SK-N-SH (cell line): Measurements from ENCODE around the gene MOB1B.

Source experiments
- CHD2 ChIP-seq: fragments of 150-350 bp; IDR thresholded peaks from 2 replicates; pipeline ENCODE4 v1.6.1; 2018; ENCODE audit warnings: low read length; ENCODE audit not compliant: partially characterized antibody
- EP300 ChIP-seq, 2 experiments: IDR thresholded peaks; 2 replicates each; pipeline versions ENCODE4 v1.4.0 to v1.6.1; 2012; ENCODE audit warnings: borderline replicate concordance in 1 of 2, low read depth in 1 of 2, low read length in 1 of 2
- EZH2phosphoT487 ChIP-seq: fragments of 200-600 bp; sonication (generic); IDR thresholded peaks from 2 replicates; pipeline ENCODE4 v1.6.1; 2017; ENCODE audit warnings: low read depth, mixed run types, mild to moderate bottlenecking, antibody characterized with exemption, moderate library complexity, borderline replicate concordance
- GATA2 ChIP-seq: sonication (generic); formaldehyde crosslinking; IDR thresholded peaks from 2 replicates; pipeline ENCODE4 v1.5.0; 2020; ENCODE audit warnings: mild to moderate bottlenecking, missing genetic modification reagents
- POLR2AphosphoS5 ChIP-seq: IDR thresholded peaks from 2 replicates; pipeline ENCODE4 v1.6.1; 2012; ENCODE audit warnings: low read depth, low read length
- RAD21 ChIP-seq: IDR thresholded peaks from 2 replicates; pipeline ENCODE4 v1.6.1; 2012; ENCODE audit warnings: mild to moderate bottlenecking, low read length
- SIN3A ChIP-seq: IDR thresholded peaks from 2 replicates; pipeline ENCODE4 v1.6.1; 2012; ENCODE audit warnings: low read depth, mild to moderate bottlenecking, low read length, moderate library complexity, borderline replicate concordance
- TF ChIP-seq, protein P1 (sequence below): IDR thresholded peaks from 2 replicates; pipeline ENCODE4 v1.6.1; 2012; ENCODE audit warnings: mild to moderate bottlenecking, low read depth, low read length, moderate library complexity
- TF ChIP-seq, protein P2 (sequence below): fragments of 200-600 bp; sonication (generic); IDR thresholded peaks from 2 replicates; pipeline ENCODE4 v1.6.1; 2017; ENCODE audit warnings: antibody characterized with exemption, mild to moderate bottlenecking, moderate library complexity

DNA sequence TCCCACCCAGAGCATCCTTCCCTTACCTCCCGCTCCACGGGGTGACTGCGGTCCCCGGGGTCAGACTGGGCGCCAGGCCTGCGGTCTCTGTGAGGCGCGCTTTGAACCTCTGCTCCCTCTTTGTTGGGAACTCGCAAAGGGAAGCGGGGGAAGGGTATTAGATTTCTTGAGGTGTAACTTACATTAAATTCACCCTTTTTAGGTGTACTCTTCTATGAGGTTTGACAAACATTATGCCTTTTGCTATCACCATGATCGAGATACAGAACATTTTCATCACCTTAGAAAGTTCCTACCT, 91.8 kb downstream of the MOB1B start:
- TF ChIP-seq, protein P1, sequence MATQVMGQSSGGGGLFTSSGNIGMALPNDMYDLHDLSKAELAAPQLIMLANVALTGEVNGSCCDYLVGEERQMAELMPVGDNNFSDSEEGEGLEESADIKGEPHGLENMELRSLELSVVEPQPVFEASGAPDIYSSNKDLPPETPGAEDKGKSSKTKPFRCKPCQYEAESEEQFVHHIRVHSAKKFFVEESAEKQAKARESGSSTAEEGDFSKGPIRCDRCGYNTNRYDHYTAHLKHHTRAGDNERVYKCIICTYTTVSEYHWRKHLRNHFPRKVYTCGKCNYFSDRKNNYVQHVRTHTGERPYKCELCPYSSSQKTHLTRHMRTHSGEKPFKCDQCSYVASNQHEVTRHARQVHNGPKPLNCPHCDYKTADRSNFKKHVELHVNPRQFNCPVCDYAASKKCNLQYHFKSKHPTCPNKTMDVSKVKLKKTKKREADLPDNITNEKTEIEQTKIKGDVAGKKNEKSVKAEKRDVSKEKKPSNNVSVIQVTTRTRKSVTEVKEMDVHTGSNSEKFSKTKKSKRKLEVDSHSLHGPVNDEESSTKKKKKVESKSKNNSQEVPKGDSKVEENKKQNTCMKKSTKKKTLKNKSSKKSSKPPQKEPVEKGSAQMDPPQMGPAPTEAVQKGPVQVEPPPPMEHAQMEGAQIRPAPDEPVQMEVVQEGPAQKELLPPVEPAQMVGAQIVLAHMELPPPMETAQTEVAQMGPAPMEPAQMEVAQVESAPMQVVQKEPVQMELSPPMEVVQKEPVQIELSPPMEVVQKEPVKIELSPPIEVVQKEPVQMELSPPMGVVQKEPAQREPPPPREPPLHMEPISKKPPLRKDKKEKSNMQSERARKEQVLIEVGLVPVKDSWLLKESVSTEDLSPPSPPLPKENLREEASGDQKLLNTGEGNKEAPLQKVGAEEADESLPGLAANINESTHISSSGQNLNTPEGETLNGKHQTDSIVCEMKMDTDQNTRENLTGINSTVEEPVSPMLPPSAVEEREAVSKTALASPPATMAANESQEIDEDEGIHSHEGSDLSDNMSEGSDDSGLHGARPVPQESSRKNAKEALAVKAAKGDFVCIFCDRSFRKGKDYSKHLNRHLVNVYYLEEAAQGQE, result no peak
- no peak for TF ChIP-seq CHD2
- no peak for TF ChIP-seq EZH2phosphoT487
- TF ChIP-seq, protein P2, sequence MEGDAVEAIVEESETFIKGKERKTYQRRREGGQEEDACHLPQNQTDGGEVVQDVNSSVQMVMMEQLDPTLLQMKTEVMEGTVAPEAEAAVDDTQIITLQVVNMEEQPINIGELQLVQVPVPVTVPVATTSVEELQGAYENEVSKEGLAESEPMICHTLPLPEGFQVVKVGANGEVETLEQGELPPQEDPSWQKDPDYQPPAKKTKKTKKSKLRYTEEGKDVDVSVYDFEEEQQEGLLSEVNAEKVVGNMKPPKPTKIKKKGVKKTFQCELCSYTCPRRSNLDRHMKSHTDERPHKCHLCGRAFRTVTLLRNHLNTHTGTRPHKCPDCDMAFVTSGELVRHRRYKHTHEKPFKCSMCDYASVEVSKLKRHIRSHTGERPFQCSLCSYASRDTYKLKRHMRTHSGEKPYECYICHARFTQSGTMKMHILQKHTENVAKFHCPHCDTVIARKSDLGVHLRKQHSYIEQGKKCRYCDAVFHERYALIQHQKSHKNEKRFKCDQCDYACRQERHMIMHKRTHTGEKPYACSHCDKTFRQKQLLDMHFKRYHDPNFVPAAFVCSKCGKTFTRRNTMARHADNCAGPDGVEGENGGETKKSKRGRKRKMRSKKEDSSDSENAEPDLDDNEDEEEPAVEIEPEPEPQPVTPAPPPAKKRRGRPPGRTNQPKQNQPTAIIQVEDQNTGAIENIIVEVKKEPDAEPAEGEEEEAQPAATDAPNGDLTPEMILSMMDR, result no peak
- no peak for TF ChIP-seq POLR2AphosphoS5
- TF ChIP-seq GATA2 (CRISPR knock-in tag), result no peak
- TF ChIP-seq EP300 (IDR thresholded peaks at IDR 0.05; ENCODE audit: borderline replicate concordance in 1 of 2, low read depth in 1 of 2, low read length in 1 of 2), result no peak
- no peak for TF ChIP-seq SIN3A
- TF ChIP-seq RAD21, result no peak
